Measurements from ENCODE around the gene THSD4.
"Not testable (repeated sequence)": the region's sequence is repeated elsewhere in the genome, so short reads cannot be mapped to it uniquely, and the experiment has no call there.

The THSD4 gene

GRCh38 chr15:71301958-71302621 lies 186.8 kb downstream of the THSD4 start:
- no peak for DNase-seq

DNA sequence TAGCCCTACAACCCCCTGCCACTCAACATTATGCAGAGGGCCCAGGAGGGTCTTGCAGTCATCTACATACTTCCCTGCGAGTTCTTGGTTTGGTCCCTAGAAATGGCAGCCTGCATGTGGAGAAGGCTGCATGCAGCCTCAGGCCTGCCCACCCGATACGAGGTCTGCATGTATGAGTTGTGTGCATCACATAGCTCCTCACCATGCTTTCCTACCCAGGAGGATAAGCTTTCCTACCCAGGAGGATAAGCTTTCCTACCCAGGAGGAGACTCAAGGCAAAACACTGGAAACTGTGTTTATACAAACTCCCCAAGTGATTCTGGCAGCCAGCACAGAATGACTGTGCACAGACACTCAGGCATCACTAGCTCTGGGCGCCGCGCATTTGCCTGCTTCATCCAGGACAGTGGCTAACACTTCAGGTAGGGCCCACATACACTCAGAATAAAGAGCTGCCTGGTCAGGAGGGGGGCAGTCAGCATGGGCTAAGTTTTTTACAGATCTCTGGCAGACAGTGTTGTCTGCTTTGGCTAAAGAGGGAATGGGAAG lies 187.7 kb downstream of the THSD4 start:
- DNase-seq = no peak

GRCh38 chr15:71303977-71304376 lies 188.7 kb downstream of the THSD4 start:
- DNase-seq = no peak

- no peak for DNase-seq
Observed at GRCh38 chr15:71304681-71305080, 189.4 kb downstream of the THSD4 start.

DNA sequence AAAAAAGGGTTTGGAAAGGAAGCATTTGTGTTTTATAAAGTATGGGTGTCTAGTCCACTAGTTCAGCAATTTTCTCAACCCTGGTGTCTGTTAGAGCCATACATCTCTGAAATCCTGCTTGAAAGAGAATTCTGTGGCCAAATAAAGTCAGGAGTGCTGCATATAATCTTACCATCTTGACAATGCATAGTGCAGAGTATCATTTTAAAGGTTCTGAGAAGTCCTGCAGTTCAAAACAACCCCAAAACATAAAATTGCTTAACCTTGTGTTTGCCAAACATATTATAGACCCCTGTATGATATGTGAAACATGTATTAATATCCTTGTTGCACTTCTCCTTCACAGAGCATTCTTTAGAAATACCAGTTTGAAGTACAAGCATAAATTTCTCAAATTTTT lies 191.3 kb downstream of the THSD4 start:
- no peak for DNase-seq

DNA sequence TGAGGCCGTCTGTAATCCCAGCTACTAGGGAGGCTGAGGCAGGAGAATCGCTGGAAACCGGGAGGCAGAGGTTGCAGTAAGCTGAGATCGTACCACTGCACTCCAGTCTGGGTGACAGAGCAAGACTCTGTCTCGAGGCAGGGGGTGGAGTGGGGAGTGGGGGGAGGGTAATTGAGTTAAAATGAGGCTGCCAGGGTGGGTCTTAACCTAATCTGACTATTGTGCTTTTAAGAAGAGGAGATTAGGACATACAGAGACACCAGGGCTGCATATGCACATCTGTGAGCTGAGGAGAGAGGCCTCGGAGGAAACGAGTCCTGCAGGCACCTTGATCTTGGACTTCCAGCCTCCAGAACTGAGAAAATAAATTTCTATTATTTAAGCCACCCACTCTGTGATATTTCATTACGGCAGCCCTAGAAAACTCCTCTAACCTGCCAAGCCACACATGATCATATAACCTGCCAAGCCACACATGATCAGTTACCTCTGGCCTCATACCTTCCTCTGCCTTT lies 197.0 kb downstream of the THSD4 start:
- DNase-seq = no peak

GRCh38 chr15:71312731-71313460 lies 197.6 kb downstream of the THSD4 start:
- DNase-seq = no peak

GRCh38 chr15:71313806-71314205 lies 198.5 kb downstream of the THSD4 start:
- DNase-seq = no peak

DNA sequence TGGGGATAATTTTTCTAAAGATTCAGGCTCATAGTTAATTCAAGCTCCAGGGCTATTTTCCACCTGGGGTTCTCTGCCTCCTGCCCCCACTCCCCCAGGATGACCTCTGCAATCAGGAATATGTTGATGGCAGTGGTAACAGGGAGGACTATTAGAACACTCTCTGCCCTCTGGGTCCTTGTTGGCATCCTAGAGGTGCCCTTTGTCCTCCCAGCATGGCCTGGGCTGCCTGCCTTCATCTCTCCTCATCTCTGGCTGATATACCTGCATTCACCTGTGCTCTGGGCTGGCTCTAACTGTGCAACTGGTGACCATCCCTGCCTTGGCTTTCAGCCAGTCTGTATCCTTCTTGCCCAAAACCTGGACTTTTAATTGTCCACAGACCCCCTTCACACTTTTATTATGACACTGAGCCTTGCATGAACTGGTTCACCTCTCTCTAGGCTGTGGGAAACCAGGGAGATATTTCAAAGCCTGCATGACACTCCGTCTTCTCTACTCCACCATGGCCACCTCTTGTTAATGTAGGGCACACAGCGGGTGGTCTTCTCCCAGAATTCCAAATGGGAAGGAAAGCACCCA lies 199.8 kb downstream of the THSD4 start:
- no peak for DNase-seq

DNA sequence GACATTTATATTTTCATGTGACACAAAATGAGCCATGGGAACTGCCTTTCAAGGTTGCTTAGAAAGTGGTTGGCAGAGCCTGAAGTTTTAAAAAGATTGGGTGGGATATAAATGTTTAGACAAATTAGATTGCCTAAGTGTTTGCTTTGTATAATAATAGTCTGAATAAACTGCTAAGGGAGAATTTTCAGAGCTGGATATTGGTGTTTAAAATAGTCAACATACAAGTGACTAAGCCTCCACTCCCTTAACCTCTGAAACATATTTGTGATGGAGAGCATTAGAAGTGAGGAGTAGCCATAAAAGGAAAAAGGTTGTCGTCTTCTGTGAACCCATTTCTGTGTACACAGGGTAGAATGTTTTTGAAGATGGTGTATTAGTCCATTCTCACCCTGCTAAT lies 201.6 kb downstream of the THSD4 start:
- no peak for DNase-seq

DNA sequence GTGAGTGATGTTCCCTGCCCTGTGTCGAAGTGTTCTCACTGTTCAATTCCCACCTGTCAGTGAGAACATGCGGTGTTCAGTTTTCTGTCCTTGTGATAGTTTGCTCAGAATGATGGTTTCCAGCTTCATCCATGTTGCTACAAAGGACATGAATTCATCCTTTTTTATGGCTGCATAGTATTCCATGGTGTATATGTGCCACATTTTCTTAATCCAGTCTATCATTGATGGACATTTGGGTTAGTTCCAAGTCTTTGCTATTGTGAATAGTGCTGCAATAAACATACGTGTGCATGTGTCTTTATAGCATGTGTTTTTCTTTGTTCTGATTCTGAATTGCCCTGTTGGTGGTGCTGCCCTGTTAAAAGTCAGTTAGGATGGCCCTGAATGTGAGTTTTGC lies 204.2 kb downstream of the THSD4 start:
- DNase-seq = not testable (repeated sequence)

DNA sequence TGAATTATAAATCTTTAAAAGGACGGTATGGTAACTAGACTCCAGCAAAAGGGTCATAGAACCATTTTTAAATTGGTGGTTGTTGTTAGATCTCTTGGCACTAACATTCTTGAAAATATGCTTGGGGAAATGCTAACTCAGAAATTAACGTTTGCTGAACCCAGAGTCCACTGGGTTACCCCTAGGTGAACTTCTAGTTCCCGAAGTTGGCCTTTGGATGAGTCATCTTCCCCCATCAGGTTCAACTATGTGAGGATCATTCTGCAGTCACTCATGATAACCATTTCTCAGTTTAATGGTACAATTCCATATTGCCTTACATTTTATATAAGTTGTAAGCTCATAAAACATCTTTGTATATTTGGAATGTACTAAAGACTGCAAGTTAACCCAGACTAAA lies 204.7 kb downstream of the THSD4 start:
- DNase-seq = no peak

GRCh38 chr15:71323082-71323481 lies 207.8 kb downstream of the THSD4 start:
- no peak for DNase-seq

DNA sequence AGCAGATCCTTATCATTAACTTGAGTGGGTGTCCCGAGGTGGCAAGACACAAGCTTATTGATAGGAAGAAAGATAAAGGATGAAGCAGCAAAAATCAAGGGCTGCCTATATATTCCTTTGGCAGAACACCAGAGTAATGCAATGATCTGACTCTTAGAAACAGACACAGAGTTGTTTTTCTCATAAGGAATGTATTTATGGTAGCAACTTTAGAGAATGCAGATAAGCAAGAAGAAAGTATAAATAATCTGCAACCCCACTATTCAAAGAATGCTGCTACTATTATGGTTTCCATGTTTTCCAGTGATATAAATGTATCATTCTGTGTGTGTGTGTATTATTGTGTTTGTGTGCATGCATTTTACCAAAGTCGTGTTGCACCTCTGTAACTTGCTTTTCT lies 208.3 kb downstream of the THSD4 start:
- no peak for DNase-seq

DNA sequence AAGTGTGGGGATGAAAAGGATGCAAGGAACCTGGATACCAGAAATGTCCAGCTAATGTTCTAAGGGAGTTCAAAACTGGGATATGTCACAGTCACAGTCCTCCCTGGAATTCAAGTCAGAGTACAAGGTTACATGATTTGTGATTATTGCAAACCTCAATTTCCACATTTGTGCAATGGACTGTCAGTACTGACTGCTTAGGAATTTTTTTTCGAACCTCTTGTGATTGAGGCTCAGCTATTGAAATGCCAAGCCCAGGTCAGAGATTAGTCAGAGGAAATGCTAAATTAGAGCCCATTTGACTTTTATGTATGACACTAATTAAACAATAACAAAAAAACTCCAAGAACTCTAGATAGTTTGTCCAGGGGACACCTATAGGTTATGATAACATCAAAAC lies 210.2 kb downstream of the THSD4 start:
- no peak for DNase-seq

GRCh38 chr15:71328453-71328852 lies 213.2 kb downstream of the THSD4 start:
- DNase-seq = no peak

- DNase-seq = no peak
Observed at GRCh38 chr15:71329041-71329440, 213.8 kb downstream of the THSD4 start.

DNA sequence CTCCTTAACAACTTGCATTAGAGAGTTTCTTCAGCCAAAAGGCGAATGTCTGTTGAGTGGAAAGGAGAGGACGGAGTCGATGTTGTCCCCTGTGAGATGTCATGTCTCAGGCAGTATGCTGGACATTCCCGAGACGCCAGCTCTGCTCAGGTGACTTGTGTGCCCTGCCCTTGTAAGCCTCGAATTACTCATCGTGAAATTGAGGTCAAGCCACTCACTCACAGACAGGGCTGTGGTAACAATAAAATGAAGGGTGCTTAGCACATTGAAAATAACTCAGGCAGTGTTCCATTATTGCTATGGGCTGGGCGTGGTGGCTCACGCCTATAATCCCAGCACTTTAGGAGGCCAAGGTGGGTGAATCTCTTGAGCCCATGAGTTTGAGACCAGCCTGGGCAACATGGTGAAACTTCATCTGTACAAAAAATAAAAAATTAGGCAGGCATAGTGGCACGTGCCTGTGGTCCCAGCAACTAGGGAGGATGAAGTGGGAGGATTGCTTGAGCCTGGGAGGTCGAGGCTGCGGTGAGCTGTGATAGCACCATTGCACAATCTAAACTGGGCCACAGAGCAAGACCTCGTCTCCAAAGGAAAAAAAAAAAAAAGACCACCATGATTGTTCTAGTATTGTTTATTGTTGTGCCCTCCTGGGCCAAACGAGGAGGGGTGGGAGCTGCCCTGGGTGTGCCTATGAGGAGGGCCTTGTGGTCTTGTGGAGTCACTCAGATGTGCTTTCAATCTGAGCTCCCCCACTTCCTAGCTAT lies 214.4 kb downstream of the THSD4 start:
- no peak for DNase-seq

- DNase-seq = no peak
Observed at GRCh38 chr15:71330638-71331162, 215.4 kb downstream of the THSD4 start.

DNA sequence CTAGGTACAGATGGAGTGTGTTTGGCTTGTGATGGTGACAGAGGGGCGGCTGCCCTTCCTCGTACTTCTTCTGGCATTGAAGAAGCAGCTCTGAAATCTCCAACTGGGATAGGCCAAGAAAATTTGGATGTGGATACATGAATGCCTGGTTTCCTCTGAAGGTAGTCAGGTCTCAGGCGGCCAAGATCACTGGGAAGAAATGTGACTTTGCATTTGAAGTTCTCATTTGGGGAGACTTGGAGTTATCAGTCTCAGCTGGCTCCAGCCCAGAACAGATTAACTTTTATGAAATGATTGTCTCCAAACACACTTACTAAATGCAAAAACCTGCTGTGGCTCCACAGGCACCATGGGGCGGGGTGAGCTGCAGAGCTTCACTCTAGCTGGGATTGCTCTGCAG lies 215.9 kb downstream of the THSD4 start:
- DNase-seq = no peak

DNA sequence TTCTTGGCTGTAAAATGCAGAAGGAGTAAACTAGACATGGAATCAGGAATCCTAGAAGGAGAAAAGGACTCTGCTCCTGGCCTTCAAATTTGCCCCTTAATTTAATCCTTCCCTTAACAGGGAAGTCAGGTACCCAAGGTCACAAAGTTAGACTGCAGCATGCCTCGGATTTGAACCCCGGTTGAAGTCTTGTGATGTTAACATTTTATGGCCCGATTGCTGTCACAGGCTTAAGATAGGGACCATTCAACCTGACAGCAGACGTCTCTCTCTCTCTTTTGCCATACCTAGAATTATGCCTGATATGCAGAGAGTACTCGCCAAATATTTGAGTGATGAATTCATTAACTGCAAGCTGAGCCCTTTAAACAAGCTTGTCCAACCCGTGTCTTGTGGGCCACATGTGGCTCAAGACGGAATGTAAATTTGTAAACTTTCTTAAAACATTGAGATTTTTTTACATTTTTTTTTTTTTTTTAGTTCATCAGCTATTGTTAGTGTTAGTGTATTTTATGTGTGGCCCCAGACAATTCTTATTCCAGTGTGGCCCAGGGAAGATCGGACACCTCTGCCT lies 217.2 kb downstream of the THSD4 start:
- no peak for DNase-seq

- no peak for DNase-seq
Observed at GRCh38 chr15:71333136-71333700, 217.9 kb downstream of the THSD4 start.

Measured in NCI-H2171 (cell line).